GM21526 (cell line): ENCODE results near the gene SEMA4C.
A peak's percentile ranks its signal among the peaks of the same experiment; 100 is the strongest.

Experiments
- ATAC-seq: cut with Tn5 transposase; IDR thresholded peaks from one replicate; pipeline ENCODE4 v1.9.1; 2021; ENCODE audit warnings: moderate library complexity; ENCODE audit not compliant: unreplicated experiment, low FRiP score

The SEMA4C gene

DNA sequence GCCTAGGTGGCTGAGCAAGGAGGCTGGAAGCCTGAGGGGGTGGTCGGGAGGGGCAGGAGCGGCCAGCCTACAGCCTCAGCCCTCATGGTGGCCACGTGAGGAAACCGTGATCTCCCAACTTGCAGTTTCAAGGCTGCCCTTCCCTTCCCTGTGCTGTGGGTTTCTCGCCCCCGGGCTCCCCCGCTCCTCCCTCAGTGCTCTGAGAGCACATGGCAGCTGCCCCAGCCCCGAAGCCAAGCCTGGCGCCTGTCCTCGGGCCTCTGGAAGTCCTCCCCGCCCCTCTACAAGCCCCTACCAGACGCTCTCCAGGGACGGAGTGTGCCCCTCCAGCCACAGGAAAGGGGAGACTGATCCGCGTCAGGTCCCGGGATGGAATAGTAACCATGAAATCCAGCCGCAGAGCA, 25.5 kb downstream of the SEMA4C start:
- no peak for ATAC-seq

DNA sequence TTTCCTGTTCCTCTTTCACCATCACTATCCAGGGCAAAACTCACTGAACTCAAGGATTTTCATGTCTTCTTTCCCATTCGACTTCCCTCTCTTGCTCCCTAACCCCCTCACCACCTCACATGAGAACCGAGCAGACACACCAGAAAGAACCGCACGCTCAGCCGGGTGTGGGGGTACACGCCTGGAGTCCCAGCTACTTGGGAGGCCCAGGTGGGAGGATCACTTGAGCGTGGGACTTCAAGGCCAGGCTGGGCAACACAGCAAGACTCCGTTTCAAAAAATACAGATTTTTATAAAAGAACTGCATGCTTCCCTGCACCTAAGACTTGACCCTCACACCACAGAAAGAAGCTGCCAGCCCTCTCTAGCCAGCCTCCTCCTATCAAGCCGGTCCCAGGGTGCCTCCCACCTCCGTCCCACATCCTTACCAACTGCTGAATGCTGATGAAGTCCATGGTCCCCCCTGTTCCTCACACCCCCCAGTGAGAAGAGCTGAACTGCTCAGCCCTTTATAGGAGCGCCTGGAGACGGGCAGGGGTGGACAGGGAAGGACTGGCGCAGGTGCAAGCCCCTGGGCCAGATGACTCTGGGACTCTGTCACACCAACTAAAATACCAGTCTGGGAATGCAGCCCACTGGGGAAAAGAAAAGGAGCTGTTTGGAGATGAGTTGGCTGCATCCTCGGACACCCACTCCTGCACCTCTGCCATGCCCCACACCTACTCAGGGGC, 26.2 kb downstream of the SEMA4C start, which contains the start of gene ANKRD23:
TSS of gene ANKRD23 (minus strand) at position 484 of the 731 bp plus-strand sequence. CDS start at position 455, 29 bp downstream.
- no peak for ATAC-seq

- no peak for ATAC-seq
Observed at GRCh38 chr2:96842600-96842999, 27.3 kb downstream of the SEMA4C start.

DNA sequence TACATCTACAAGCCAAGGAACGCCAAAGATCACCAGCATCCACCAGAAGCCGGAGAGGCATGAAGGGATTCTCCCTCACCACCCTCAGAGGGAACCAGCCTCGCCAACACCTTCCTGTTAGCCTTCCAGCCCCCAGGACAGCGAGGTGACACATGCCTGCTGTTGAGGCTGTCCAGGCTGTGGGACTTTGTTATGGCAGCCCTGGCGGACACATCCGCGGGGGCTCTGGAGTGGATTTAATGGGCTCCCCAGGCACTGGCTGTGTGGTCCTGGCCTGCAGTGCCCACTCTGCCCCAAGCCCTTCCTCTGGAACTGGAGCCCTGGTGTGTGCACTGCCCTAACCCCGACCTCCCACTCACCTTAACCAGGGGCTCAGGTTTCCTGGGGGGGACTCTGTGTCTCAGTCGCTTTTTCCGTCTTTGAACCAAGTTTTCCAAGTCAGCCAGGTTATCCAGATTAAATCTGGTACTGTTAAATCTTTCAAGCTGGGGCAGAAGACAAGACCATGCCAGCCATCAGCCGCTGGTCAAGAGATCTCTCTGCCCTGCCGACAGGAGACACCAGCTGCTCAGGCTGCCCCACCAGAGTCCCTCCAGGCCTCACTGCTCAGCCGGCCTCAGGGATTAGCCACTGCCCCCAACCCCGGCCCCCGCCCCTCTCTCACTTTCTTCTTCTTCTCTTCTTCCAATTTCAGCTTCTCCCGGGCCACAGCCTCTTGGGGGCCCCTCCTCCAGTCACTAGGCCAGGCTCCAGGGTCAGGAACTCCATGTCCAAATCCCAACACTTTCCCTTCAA, 28.0 kb downstream of the SEMA4C start:
- no peak for ATAC-seq

GRCh38 chr2:96839875-96840850, 29.7 kb downstream of the SEMA4C start:
- no peak for ATAC-seq

DNA sequence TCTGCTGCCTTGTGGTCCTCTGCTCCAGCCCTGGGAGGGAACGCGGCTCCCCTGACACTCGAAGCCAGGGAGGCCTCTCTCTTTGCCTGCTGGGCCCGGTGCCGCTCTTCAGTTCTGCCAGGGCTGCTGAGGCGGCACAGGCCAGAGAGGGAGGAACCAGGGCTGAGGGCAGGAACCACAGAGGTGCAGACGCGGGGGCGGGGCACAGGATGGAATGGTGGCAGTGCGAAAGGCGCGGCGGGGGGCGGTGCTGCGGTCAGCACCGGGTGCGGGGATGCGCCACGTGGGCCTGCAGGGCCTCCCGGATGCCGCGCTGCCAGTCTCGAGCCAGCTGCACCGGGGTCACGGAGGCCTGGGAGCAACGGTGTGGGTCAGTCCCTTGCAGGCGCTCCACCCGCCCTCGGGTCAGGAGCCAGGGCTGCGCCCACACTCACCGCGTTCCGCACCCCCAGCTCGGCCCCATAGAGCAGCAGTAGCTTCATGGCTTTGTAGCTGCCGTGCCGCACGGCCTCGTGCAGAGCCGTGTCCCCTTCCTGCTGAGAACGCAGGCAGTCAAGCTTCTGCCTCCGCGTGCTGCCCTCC, 30.5 kb downstream of the SEMA4C start:
- peak; percentile 53 for ATAC-seq

DNA sequence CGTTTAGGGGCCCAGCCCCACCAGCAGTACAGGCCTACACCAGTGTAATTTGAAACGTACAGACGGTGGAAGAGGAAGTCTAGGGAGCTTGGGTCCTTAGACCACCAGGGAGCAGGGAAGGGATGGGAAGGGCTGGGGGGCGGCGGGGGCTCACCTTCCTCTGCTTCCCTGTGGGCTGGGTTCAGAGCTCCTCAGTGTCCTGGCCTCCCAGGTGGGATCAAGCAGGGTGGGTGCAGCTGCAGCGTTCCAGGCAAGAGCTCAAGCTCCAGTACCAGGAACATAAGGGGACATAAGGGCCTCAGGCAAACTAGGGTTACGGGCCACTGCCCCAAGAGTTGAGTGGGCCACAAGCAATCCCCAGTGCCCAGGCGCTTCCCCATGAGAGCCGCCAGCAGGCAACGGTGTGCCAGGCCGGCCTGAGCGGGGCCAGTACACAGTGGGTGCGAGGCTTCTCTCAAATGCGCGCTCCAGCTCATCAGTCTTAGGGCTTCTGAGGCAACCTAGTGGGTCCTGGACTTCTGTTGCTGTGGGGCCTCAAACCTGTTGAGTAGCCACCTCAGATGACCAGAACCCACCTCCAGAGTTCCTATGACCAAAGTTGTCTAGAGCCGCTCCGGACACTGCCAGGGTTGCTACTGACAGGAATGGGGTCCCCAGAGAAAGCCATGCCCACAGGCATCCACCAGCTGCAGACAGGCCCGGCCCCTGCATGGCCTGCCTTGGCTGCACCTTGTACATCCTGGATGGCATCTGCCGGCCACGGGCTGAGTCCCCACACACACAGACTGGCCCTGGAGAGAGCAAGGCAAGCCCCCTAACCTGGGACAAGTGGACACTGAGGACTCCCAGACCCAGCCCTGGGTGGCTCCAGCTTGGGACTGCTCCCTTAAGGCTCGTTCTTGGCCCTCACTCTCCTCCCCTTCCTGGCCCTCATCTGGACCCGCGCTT, 31.3 kb downstream of the SEMA4C start:
- ATAC-seq = no peak

GRCh38 chr2:96837575-96837974, 32.3 kb downstream of the SEMA4C start:
- no peak for ATAC-seq

DNA sequence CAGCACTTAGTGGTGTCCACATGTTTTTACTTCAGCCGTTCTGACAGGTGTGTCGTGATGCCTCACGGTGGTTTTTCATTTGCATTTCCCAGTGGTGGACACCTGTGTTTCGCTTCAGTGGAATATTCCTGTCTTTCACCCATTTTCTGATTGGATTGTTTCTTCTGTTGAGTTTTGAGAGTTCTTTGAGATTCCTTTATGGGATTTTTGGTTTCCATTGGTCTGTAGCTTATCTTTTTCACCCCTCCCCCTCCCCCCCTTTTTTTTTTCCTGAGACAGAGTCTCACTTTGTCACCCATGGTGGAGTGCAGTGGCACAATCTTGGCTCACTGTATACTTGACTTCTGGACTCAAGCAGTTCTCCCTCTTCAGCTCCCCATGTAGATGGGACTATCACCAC, 34.0 kb downstream of the SEMA4C start:
- no peak for ATAC-seq

- ATAC-seq = no peak
Observed at GRCh38 chr2:96832754-96833507, 36.9 kb downstream of the SEMA4C start.

DNA sequence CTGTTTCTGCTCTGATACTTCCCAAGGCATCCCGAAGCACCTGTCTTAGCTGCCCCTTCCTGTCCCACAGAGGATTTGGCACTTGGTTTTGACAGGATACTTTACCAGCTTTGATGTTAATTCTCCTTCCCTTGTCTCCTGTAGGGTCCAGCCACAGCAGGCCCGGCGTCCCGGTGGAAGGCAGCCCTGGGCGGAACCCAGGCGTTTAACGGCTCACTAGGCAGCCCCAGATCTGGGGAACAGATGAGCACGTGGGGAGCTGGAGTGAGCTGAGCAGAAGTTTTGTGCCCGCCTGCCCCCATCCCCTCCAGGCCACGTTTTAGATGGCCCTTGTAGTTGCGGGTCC, 37.5 kb downstream of the SEMA4C start:
- ATAC-seq = no peak

GRCh38 chr2:96831679-96832078, 38.2 kb downstream of the SEMA4C start:
- no peak for ATAC-seq

DNA sequence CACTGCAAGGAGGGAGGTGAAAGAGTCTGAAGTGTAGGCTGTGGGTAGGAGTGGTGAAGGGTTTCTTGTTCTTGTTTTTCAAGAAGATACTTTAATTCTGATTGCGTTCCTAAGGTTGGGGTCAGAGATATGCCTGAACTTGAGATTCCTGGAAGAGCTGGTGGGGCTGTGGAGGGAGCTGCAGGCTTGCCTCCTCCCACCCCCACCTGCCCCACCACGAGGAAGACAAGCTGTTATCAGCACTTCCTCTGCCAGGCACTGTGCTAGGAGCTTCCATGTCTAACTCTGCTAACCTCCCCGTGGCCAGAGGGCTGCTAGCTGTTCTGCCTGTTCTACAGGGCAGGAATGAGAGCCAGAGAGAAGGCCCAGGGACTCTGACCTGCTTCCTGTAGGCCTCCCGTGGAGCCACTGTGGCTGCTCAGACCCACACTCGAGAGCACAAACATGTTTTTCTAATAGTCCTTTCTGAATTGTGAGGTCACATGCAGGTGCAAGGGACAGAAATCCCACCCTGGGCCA, 39.8 kb downstream of the SEMA4C start:
- ATAC-seq = no peak

DNA sequence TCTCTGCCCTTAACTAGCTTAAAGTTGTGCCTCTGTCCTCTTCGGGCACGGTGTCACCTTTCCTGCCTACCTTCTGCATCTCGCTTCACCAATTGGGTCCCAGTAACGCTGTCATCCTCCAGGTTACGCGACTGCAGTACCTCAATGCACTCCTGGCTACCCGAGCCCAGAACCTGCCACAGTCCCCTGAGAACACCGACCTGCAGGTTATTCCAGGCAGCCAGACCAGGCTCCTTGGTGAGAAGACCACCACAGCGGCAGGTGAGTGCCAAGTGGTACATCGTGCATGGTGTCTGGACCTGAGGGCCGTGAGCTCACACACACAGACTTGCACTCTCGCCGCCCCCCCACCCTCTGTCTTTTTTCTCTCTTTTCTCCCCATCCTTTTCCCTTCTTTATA, 41.0 kb downstream of the SEMA4C start:
- ATAC-seq = no peak

DNA sequence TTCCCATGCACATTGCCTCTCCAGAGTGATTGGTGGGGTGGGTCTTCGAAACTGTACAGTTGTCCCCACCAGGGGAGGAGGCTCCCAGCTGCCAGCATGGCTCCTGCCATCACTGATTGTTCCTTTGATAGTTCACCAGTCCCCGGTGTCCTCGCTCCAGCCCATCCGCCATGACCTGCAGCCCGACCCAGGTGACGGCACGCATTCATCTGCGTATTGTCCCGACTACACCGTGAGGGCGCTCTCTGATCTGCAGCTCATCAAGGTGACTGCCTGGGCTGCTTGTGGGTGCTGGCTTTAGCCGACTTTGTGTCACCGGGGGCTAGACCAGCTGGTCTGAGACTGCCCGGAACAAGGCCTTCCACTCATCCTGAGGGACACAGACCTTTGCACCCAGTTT, 41.4 kb downstream of the SEMA4C start:
- ATAC-seq = no peak

DNA sequence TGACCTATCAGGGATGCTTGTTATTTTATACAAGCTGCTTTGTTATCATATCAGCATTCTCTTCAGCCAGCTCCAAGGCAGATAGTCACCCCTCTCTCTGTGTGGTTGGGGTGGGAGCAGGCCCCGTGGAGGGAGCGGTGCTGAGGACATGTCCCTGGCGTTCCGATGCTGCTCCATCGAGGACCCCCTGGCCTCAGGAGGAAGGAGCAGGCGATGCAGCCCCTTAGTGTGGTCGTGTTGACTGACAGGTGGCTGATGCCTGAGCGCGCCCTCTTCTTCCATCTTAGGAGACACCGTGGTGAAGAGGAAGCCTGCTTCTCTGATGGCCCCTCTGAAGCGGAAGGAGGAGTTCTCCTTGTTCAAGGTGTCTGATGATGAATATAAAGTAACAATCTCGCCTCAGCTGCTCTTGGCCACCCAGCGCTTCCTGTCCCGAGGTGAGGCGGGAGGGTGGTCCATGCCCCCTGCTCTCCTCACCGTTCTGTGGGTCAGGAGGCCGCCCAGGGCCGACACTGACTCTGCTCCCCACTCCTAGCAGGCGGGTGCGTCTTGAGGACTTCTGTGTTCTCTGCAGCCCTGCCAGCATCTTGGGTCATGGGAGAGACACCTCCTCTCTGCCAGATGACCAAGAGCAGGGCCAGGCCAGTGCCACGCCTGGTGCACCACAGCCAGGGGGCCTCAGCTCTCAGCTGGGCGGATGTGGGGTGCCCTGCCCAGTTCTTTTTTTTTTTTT, 43.2 kb downstream of the SEMA4C start:
- ATAC-seq = no peak

GRCh38 chr2:96825057-96825456, 44.8 kb downstream of the SEMA4C start:
- no peak for ATAC-seq
